Measurements from ENCODE around the gene THBS2.
"Not testable (repeated sequence)": the region's sequence is repeated elsewhere in the genome, so short reads cannot be mapped to it uniquely, and the experiment has no call there.

THBS2 gene

GRCh38 chr6:169210611-169211010 is 43.0 kb downstream of the THBS2 start:
- no peak for DNase-seq (ENCODE audit: low read depth)

- no peak for DNase-seq (ENCODE audit: low read depth)
Measured at GRCh38 chr6:169208011-169208410, 45.6 kb downstream of the THBS2 start.

- DNase-seq (ENCODE audit: low read depth) = no peak
Measured at GRCh38 chr6:169207482-169207881, 46.2 kb downstream of the THBS2 start.

- DNase-seq (ENCODE audit: low read depth) = no peak
Measured at GRCh38 chr6:169205176-169206160, 48.2 kb downstream of the THBS2 start.

- no peak for DNase-seq (ENCODE audit: low read depth)
Measured at GRCh38 chr6:169204167-169204566, 49.5 kb downstream of the THBS2 start.

- DNase-seq (ENCODE audit: low read depth) = no peak
Measured at GRCh38 chr6:169201985-169202384, 51.7 kb downstream of the THBS2 start.

GRCh38 chr6:169200893-169201514 is 52.6 kb downstream of the THBS2 start:
- no peak for DNase-seq (ENCODE audit: low read depth)

- no peak for DNase-seq (ENCODE audit: low read depth)
Measured at GRCh38 chr6:169199625-169200335, 53.9 kb downstream of the THBS2 start.

- DNase-seq (ENCODE audit: low read depth) = no peak
Measured at GRCh38 chr6:169198885-169199284, 54.8 kb downstream of the THBS2 start.

GRCh38 chr6:169197929-169198328 is 55.7 kb downstream of the THBS2 start:
- not testable (repeated sequence) for DNase-seq (ENCODE audit: low read depth)

GRCh38 chr6:169196279-169196678 is 57.4 kb downstream of the THBS2 start:
- not testable (repeated sequence) for DNase-seq (ENCODE audit: low read depth)

- no peak for DNase-seq (ENCODE audit: low read depth)
Measured at GRCh38 chr6:169194737-169195136, 58.9 kb downstream of the THBS2 start.

- DNase-seq (ENCODE audit: low read depth) = no peak
Measured at GRCh38 chr6:169190970-169191369, 62.7 kb downstream of the THBS2 start.

- DNase-seq (ENCODE audit: low read depth) = no peak
Measured at GRCh38 chr6:169190144-169190584, 63.5 kb downstream of the THBS2 start.

- no peak for DNase-seq (ENCODE audit: low read depth)
Measured at GRCh38 chr6:169189686-169190085, 64.0 kb downstream of the THBS2 start.

GRCh38 chr6:169189182-169189581 is 64.5 kb downstream of the THBS2 start:
- DNase-seq (ENCODE audit: low read depth) = no peak

- no peak for DNase-seq (ENCODE audit: low read depth)
Measured at GRCh38 chr6:169188475-169188874, 65.2 kb downstream of the THBS2 start.

GRCh38 chr6:169188051-169188470 is 65.6 kb downstream of the THBS2 start:
- no peak for DNase-seq (ENCODE audit: low read depth)

GRCh38 chr6:169186496-169187169 is 67.0 kb downstream of the THBS2 start:
- no peak for DNase-seq (ENCODE audit: low read depth)

GRCh38 chr6:169185692-169186485 is 67.8 kb downstream of the THBS2 start:
- DNase-seq (ENCODE audit: low read depth) = no peak

- no peak for DNase-seq (ENCODE audit: low read depth)
Measured at GRCh38 chr6:169185011-169185521, 68.6 kb downstream of the THBS2 start.

All from activated gamma-delta T cell treated with anti-CD3 and anti-CD28 coated beads, Interleukin-2, amount 50 U/mL, for 16 hours (primary cell).